T-helper 22 cell (primary cell): ENCODE data around the gene TMEM156.

Experiments used
- DNase-seq: peaks from one replicate; pipeline ENCODE4 v3.0.0-alpha.2; 2020; ENCODE audit warnings: low read depth

Gene TMEM156

GRCh38 chr4:39032218-39033085 is at the start of gene TMEM156:
Gene TMEM156, minus strand, starts transcription at chr4:39032409. Its CDS starts 96 bp downstream, at chr4:39032313.
- no peak for DNase-seq

- DNase-seq = no peak
These were observed 46.6 kb upstream of the TMEM156 start for GRCh38 chr4:39078829-39079228.

GRCh38 chr4:39068907-39069306 is 36.7 kb upstream of the TMEM156 start:
- no peak for DNase-seq

GRCh38 chr4:39067451-39067850 is 35.2 kb upstream of the TMEM156 start:
- DNase-seq = no peak

GRCh38 chr4:39067031-39067430 is 34.8 kb upstream of the TMEM156 start:
- no peak for DNase-seq

GRCh38 chr4:39066371-39066770 is 34.2 kb upstream of the TMEM156 start:
- no peak for DNase-seq

GRCh38 chr4:39063430-39063829 is 31.2 kb upstream of the TMEM156 start:
- DNase-seq = no peak

GRCh38 chr4:39062770-39063097 is 30.5 kb upstream of the TMEM156 start:
- DNase-seq = no peak

- DNase-seq = no peak
These were observed 30.0 kb upstream of the TMEM156 start, which contains the start of gene KLHL5 for GRCh38 chr4:39062094-39062769. Gene KLHL5, plus strand, starts transcription at chr4:39062232. Its CDS starts 421 bp downstream, at chr4:39062653.

- DNase-seq = no peak
These were observed 29.2 kb upstream of the TMEM156 start for GRCh38 chr4:39061457-39061856.

GRCh38 chr4:39056023-39056422 is 23.8 kb upstream of the TMEM156 start:
- DNase-seq = no peak

- DNase-seq = no peak
These were observed 22.3 kb upstream of the TMEM156 start for GRCh38 chr4:39054497-39054896.

- DNase-seq = no peak
These were observed 21.8 kb upstream of the TMEM156 start for GRCh38 chr4:39053983-39054382.

- DNase-seq = no peak
These were observed 19.3 kb upstream of the TMEM156 start for GRCh38 chr4:39051492-39051891.

GRCh38 chr4:39050590-39050989 is 18.4 kb upstream of the TMEM156 start:
- DNase-seq = no peak

GRCh38 chr4:39048311-39048710 is 16.1 kb upstream of the TMEM156 start:
- no peak for DNase-seq

- no peak for DNase-seq
These were observed 15.5 kb upstream of the TMEM156 start for GRCh38 chr4:39047681-39048080.

- DNase-seq = no peak
These were observed 14.0 kb upstream of the TMEM156 start for GRCh38 chr4:39046249-39046648.

GRCh38 chr4:39045827-39046221 is 13.6 kb upstream of the TMEM156 start:
- DNase-seq = no peak

GRCh38 chr4:39044956-39045826 is 13.0 kb upstream of the TMEM156 start:
- DNase-seq = no peak

GRCh38 chr4:39044364-39044955 is 12.3 kb upstream of the TMEM156 start:
- DNase-seq = peak; percentile 97

GRCh38 chr4:39043861-39044363 is 11.7 kb upstream of the TMEM156 start:
- DNase-seq = peak; percentile 16
